ENCODE results near the gene NSD2.

NSD2 gene

GRCh38 chr4:1898007-1898406 is 26.8 kb downstream of the NSD2 start:
- no peak for DNase-seq (ENCODE audit: low spot score)
- no peak overlapping the region for H3K27ac ChIP-seq
- no peak for TF ChIP-seq CTCF (IDR thresholded peaks at IDR 0.05)
- no peak overlapping the region for H3K4me3 ChIP-seq

- DNase-seq (ENCODE audit: low spot score), result no peak
- Histone ChIP-seq H3K27ac (no peak overlapping the region), H3K4me3 (no peak overlapping the region)
- no peak for TF ChIP-seq CTCF (IDR thresholded peaks at IDR 0.05)
Measured at GRCh38 chr4:1898681-1899080, 27.5 kb downstream of the NSD2 start.

- peak; percentile 87 for TF ChIP-seq CTCF (IDR thresholded peaks at IDR 0.05)
- Histone ChIP-seq H3K4me3 (no peak overlapping the region), H3K27ac (no peak overlapping the region)
- no peak for DNase-seq (ENCODE audit: low spot score)
Measured at GRCh38 chr4:1899149-1900086, 28.2 kb downstream of the NSD2 start.

GRCh38 chr4:1900087-1900433 is 28.9 kb downstream of the NSD2 start:
- DNase-seq (ENCODE audit: low spot score), result no peak
- H3K4me3 ChIP-seq, result no peak overlapping the region
- TF ChIP-seq CTCF (IDR thresholded peaks at IDR 0.05), result no peak
- H3K27ac ChIP-seq, result no peak overlapping the region

- no peak for TF ChIP-seq CTCF (IDR thresholded peaks at IDR 0.05)
- H3K27ac ChIP-seq, result no peak overlapping the region
- DNase-seq (ENCODE audit: low spot score), result no peak
- no peak overlapping the region for H3K4me3 ChIP-seq
Measured at GRCh38 chr4:1900624-1901023, 29.4 kb downstream of the NSD2 start.

GRCh38 chr4:1901127-1901526 is 29.9 kb downstream of the NSD2 start:
- Histone ChIP-seq H3K4me3 (no peak overlapping the region), H3K27ac (no peak overlapping the region)
- no peak for DNase-seq (ENCODE audit: low spot score)
- TF ChIP-seq CTCF (IDR thresholded peaks at IDR 0.05), result no peak

GRCh38 chr4:1902243-1902642 is 31.1 kb downstream of the NSD2 start:
- no peak overlapping the region for H3K27ac ChIP-seq
- no peak for DNase-seq (ENCODE audit: low spot score)
- no peak overlapping the region for H3K4me3 ChIP-seq
- TF ChIP-seq CTCF (IDR thresholded peaks at IDR 0.05), result no peak

Data from coronary artery (tissue), 2 donors.